Mesodermal cell (in vitro differentiated cells): Measurements from ENCODE around the gene CABYR.

Experiments
- H3K27ac ChIP-seq: 2 replicates; pipeline ENCODE4 v1.7.0; 2013; ENCODE audit warnings: mild to moderate bottlenecking, low read depth, low read length, moderate library complexity; ENCODE audit not compliant: severe bottlenecking
- H3K36me3 ChIP-seq: 2 replicates; pipeline ENCODE4 v1.7.1; 2013; ENCODE audit warnings: mild to moderate bottlenecking, low read length, moderate library complexity; ENCODE audit not compliant: control insufficient read depth, insufficient read depth
- H3K4me1 ChIP-seq: one replicate; pipeline ENCODE4 v1.7.1; 2013; ENCODE audit warnings: mild to moderate bottlenecking, low read length; ENCODE audit not compliant: insufficient read depth, control insufficient read depth, poor library complexity, severe bottlenecking
- H3K4me3 ChIP-seq: 2 replicates; pipeline ENCODE4 v1.7.0; 2013; ENCODE audit warnings: low read length, control low read depth, mild to moderate bottlenecking; ENCODE audit not compliant: insufficient read depth, poor library complexity, severe bottlenecking; ENCODE audit errors: extremely low read depth
- H3K9me3 ChIP-seq: 2 replicates; pipeline ENCODE4 v1.7.1; 2013; ENCODE audit warnings: mild to moderate bottlenecking, low read length, moderate library complexity; ENCODE audit not compliant: control insufficient read depth
- WGBS, 2 experiments: methylation state at CpG; one replicate each; pipeline ENCODE4 v1.1.5; 2013; ENCODE audit warnings: missing lambda C conversion rate in 2 of 2; ENCODE audit not compliant: insufficient coverage in 2 of 2; 5-methylcytosine and 5-hydroxymethylcytosine counted together

CABYR gene

DNA sequence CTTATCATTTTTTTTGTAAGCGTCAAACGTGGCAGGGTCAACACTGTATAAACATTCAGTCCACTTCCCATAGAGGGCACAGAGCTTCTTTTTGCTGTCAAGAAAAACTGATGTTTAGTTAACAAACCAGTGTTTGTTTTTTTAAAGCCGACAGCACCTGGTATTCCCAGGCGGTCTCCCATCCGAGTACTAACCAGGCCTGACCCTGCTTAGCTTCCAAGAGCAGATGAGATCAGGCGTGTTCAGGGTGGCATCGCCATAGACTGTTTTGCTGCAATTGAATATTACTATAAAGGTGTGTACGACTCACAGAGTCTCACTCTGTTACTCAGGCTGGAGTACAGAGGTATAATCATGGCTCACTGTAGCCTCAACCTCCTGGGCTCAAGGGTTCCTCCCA is 31.5 kb downstream of the CABYR start:
- 93 to 94% methylated on average over 5 of the region's 8 CpGs for WGBS, 2 experiments
- H3K36me3 ChIP-seq: peaks cover 5% of the 10 kb centered on the region
- H3K9me3 ChIP-seq: no peaks in the 10 kb centered on the region
- H3K4me1 ChIP-seq: peaks cover 3% of the 10 kb centered on the region
- no peak overlapping the region for H3K27ac ChIP-seq
- no peak overlapping the region for H3K4me3 ChIP-seq

- WGBS, 2 experiments: 100% methylated on average over 1 to 2 of the region's 3 CpGs
- H3K27ac ChIP-seq: no peak overlapping the region
These were observed 35.1 kb downstream of the CABYR start for GRCh38 chr18:24173997-24174396.

DNA sequence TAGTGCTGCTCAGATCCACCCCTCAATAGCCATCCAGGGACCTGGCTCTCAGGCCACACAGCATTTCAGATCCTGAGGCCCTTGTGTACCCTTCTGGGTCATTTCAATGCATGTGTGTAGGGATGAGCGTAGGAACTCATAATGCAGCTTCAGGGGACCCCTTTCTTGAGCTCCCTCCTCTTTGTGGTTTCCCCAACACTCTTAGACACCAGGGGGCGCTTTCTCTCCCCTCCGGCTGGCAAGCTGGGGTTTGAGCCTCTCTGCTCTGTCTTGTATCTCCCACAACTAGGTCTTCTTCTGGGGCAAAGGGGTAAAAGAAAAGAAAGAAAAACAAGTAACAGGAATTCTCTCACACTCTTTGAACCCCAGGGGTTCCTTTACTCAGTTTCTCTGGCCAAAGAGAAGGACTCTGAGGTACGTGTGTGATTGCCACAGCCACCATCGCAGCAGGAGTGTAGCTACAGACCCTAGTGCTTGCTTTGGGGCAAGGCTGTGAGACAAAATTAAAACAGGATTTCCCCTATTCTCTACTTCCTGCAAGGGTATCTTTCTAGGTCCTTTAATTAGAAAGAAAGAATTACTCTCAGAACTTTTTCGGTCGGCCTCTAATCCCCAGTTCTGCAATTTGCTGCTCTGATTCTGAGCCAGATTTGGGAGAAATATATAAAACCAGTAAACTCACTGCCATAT is 38.0 kb downstream of the CABYR start:
- WGBS, 2 experiments: 50% methylated on average over 2 to 4 of the region's 7 CpGs
- H3K36me3 ChIP-seq: peaks cover 4% of the 10 kb centered on the region
- no peak overlapping the region for H3K27ac ChIP-seq
- H3K4me1 ChIP-seq: no peaks in the 10 kb centered on the region
- H3K9me3 ChIP-seq: no peaks in the 10 kb centered on the region
- H3K4me3 ChIP-seq: no peak overlapping the region

More at GRCh38 chr18:24173997-24174396, 35.1 kb downstream of the CABYR start:
- Histone ChIP-seq H3K9me3 (no peaks in the 10 kb centered on the region), H3K36me3 (peaks cover 9% of the 10 kb centered on the region), H3K4me1 (peaks cover 3% of the 10 kb centered on the region), H3K4me3 (no peak overlapping the region)

DNA sequence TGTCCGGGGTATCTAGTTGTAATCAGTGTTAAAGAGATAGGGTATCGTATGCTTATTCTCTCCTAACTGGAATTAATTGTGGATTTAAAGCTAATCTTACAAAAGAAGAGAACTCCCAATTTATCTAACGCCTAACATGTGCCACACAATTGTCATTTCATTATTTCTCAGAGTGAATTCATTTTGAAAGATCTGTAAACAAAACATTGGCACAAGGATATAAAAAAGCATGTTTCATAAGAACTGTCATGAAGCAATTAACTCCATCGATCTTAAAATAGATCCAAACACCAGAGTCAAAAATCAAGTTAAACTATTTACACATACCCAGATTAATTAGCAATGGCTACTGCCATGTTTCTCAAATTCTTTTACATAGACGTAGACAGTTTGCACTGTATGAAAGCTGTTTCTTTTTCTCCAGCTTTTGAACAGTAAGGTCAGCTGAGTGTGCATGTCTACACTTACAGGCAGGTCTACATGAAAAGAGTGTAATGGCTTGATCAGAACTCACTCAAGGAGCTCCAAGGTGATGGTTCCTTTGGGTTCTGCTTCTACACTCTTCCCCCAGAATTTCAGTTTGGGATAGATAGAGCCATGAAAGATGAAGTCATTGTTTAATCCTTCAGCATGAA is 38.8 kb downstream of the CABYR start:
- Histone ChIP-seq H3K9me3 (no peaks in the 10 kb centered on the region), H3K27ac (no peak overlapping the region), H3K36me3 (peaks cover 4% of the 10 kb centered on the region), H3K4me1 (no peaks in the 10 kb centered on the region), H3K4me3 (no peak overlapping the region)
- 88 to 97% methylated on average over 1 to 3 of the region's 5 CpGs for WGBS, 2 experiments

DNA sequence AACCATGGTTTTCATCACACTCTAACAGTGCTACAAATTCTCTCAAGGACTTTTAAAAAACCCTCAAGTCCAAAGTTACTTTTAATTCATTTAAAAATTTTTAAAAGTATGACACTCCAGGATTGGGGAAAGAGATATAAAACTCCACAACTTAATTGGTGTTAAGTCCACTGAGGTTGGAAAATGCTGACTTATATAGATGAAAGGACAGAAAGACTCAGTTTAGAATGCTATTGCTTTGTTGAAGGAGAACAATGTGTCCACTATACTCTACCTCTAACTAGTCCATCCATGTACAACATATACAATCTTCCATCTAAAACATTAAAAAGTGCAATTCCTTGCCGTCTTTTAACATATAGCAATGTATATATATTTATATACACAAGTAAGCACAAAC is 41.2 kb downstream of the CABYR start:
- no peaks in the 10 kb centered on the region for H3K4me1 ChIP-seq
- peaks cover 4% of the 10 kb centered on the region for H3K36me3 ChIP-seq
- no CpG with 5 or more reads among the region's 1 CpG for WGBS, 2 experiments

DNA sequence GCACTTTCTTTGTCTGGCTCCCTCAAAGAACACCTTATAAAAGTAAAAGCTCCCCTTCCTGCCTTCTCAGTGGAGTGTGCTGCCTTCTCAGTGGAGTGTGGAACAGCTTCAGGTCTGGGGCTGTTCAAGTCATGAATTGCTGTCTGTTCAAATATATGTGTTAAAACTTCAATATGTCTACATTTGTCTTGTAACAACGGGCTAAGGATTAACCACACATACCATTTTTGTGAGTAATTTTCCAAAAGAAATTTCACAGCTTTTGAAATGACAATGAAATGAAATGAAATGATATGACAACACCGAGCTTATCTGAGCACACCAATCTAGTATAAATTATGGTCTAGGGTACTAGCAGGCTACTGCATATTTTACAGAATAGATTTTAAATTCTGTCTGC is 42.9 kb downstream of the CABYR start:
- Histone ChIP-seq H3K36me3 (peaks cover 8% of the 10 kb centered on the region), H3K27ac (no peak overlapping the region), H3K4me3 (no peak overlapping the region), H3K4me1 (no peaks in the 10 kb centered on the region), H3K9me3 (no peaks in the 10 kb centered on the region)
- no CpG with 5 or more reads among the region's 2 CpGs for WGBS, 2 experiments

More for the DNA sequence above, 41.2 kb downstream of the CABYR start:
- H3K9me3 ChIP-seq: no peaks in the 10 kb centered on the region
- H3K27ac ChIP-seq: no peak overlapping the region
- no peak overlapping the region for H3K4me3 ChIP-seq

DNA sequence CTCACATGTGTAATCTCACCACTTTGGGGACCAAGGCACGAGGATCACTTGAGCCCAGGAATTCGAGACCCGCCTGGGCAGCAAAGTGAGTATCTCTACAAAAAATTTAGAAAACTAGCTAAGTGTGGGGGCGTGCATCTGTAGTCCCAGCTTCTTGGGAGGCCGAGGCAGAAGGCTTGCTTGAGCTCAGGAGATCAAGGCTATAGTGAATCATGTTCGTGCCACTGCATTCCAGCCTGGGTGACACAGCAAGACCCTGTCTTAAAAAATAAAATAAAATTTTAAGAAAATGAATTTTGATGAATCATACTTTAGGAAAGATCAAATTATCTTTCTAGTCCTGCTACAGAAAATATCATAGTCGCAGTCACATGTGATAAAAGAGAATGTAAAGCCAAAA is 46.9 kb downstream of the CABYR start:
- 100% methylated on average over 4 to 5 of the region's 7 CpGs for WGBS, 2 experiments

GRCh38 chr18:24187049-24187448 is 48.2 kb downstream of the CABYR start:
- H3K27ac ChIP-seq: no peak overlapping the region
- WGBS, 2 experiments: 94 to 96% methylated on average over 3 to 4 of the region's 5 CpGs
- peaks cover 4% of the 10 kb centered on the region for H3K36me3 ChIP-seq
- H3K4me1 ChIP-seq: no peaks in the 10 kb centered on the region
- H3K4me3 ChIP-seq: no peak overlapping the region
- H3K9me3 ChIP-seq: no peaks in the 10 kb centered on the region

More for the DNA sequence above, 46.9 kb downstream of the CABYR start:
- H3K9me3 ChIP-seq: no peaks in the 10 kb centered on the region
- no peaks in the 10 kb centered on the region for H3K4me1 ChIP-seq
- no peak overlapping the region for H3K4me3 ChIP-seq
- no peak overlapping the region for H3K27ac ChIP-seq
- H3K36me3 ChIP-seq: peaks cover 4% of the 10 kb centered on the region

DNA sequence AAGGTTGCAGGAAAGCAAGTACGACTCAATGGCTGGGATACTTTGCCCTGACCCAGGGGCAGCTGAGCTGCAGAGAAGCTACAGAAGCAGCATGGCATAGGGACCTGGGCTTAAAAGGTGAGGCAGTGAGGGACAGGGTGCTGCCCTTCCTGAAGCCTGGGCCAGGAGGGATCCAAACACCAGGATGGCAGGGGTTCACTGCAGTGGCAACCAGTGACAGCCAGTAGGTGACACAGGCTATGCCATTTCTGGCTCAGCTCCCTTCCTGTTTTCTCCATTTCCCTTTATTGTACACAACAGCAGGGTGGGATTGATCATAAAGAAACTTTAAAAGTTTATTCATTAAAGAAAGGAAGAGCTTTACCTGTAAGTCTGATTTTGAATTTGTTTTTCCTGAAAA is 48.8 kb downstream of the CABYR start:
- Histone ChIP-seq H3K4me3 (no peak overlapping the region), H3K27ac (no peak overlapping the region), H3K4me1 (no peaks in the 10 kb centered on the region), H3K36me3 (peaks cover 4% of the 10 kb centered on the region), H3K9me3 (no peaks in the 10 kb centered on the region)
- 100% methylated on average over 1 of the region's 1 CpG; no CpG with 5 or more reads in 1 of the 2 experiments for WGBS, 2 experiments

DNA sequence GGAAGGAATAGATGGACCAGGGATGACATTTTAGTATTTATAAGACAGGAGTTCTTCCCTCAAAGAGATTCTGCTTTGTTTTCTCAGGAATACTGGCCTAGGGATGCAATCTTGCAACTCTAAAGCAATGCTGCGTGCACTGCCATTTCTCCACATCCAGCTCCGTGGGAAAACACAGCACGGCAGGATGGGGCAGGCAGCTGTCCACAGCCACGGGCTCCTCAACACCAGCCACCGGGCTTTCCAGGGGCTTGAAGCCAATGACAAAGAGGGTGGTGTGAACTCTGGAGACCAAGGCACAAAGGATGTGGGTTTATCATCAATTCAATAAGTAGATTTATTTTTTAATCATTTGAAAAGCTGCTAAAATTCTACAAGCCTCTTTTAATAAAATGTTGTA is 49.3 kb downstream of the CABYR start:
- Histone ChIP-seq H3K27ac (no peak overlapping the region), H3K9me3 (no peaks in the 10 kb centered on the region), H3K4me1 (no peaks in the 10 kb centered on the region), H3K4me3 (no peak overlapping the region), H3K36me3 (peaks cover 4% of the 10 kb centered on the region)
- 85 to 100% methylated on average over 2 to 4 of the region's 5 CpGs for WGBS, 2 experiments

- Histone ChIP-seq H3K27ac (no peak overlapping the region), H3K4me3 (no peak overlapping the region), H3K9me3 (no peaks in the 10 kb centered on the region), H3K36me3 (peaks cover 4% of the 10 kb centered on the region), H3K4me1 (no peaks in the 10 kb centered on the region)
- 79 to 81% methylated on average over 6 of the region's 6 CpGs for WGBS, 2 experiments
These were observed 50.2 kb downstream of the CABYR start for GRCh38 chr18:24189007-24189528.
